HT-29 (cell line): ENCODE results near the gene MPZL3. TPM values are rescaled to one million over a fixed set of nuclear protein-coding genes. Genes with fewer than 3 reads are reported as not detected.
"Not testable (repeated sequence)": the region's sequence is repeated elsewhere in the genome, so short reads cannot be mapped to it uniquely, and the experiment has no call there.

ENCODE experiments used
- DNase-seq: peaks from one replicate; pipeline ENCODE4 v3.0.0-alpha.2; 2015; ENCODE audit warnings: low spot score
- small RNA-seq: library from RNA; depleted of rRNA; stranded (forward); fragments of <200 nt; gene quantifications from one replicate; pipeline ENCODE3, GENCODE V24; 2014
- total RNA-seq: library from RNA; depleted of rRNA; stranded (reverse); fragments of >200 nt; shearing (Covaris generic); gene quantifications from 2 replicates; pipeline ENCODE4 v1.2.3, GENCODE V29; 2014; rRNA removed

MPZL3 gene
- total RNA-seq, 1 experiment from 2014 or later = 11.1 TPM

DNA sequence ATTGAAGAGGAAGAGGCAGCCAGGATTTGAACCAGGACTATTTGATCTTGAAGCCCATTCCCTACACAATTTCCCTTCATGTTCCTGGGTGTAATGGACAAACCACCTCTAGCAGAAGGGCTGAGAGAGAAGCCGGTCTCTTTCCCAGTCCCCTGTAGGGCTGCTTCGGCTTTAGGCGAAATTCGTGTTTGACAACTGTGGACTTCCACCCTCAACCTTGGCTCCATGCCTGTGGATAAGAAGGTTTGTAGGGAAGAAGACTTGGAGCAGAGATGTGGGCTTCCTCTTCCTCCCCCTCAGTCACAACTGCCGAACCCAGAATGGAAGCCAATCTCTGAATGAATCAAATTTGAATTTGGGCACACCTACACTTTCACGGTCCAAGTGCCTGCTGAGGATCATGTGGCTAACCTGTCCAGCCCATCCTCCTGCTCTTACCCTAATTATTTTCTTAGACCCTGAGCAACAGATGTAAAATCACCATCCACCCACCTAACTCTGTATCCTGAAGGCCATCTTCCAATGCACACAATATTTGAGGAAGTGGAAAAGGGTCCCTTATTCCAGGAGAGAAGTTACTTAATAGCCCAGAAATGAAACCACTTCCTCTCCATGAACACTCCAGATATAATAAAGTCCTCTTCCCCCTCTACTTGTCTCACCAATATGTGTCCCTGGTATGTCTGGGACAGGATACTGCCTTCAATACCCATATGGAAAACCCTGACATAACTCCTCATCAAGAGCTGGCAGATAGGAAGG is 65.6 kb downstream of the MPZL3 start:
- DNase-seq = no peak

DNA sequence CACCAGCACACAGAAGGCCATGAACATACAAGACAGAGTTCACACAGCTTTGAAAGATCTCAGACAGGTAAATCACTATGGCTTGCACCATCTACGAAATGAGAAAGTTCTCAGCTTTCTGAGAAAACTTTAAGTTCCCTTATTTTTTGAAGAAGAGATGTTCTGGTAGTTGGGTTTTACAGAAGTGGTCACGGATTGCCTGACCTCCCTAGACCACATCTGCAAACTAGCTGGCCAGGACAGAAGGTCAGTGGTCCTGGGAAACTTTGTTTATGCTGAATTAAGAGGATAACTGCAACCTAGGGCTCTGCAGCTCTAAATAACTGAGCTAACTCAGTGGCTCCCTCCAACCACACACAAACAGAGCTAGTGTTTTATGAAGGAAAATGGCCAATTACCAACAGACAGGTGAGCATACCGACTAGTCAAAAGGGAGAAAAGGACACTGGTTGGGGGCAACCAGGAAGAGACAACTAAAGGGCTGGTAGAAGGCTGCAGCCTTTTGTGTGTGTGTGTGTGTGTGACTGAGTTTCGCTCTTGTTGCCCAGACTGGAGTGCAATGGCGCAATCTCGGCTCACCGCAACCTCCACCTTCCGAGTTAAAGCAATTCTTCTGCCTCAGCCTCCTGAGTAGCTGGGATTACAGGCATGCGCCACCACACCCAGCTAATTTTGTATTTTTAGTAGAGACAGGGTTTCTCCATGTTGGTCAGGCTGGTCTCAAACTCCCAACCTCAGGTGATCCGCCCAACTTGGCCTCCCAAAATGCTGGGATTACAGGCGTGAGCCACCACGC is 67.2 kb downstream of the MPZL3 start:
- DNase-seq = no peak

DNA sequence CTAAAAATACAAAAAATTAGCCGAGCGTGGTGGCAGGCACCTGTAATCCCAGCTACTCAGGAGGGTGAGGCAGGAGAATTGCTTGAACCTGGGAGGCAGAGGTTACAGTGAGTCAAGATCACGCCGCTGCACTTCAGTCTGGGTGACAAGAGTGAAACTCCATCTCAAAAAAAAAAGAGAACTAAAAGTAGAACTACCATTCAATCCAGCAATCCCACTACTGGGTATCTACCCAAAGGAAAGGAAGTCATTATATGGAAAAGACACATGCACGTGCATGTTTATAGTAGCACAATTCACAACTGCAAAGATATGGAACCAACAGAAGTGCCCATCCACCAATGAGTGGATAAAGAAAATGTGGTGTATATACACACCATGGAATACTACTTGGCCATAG is 68.5 kb downstream of the MPZL3 start:
- DNase-seq = not testable (repeated sequence)

DNA sequence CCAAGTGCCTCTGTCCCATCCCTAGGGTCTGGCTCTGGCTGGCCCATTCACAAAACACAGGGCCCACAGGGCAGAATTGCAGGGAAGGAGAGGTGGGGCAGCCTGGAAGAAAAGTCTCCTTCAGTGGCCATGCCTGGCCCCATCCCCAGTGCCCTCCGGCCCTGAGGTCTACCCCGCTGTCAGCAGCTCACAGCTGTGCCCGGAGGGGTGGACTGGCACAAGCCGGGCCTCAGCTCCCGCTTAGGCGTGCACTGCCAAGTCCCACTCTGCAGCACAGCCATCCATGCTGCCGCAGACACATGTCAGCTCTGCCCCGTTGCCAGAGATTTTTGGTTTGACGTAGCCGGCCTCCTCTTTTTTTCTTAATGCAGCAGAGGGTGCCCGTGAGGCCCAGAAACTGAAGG is 71.9 kb downstream of the MPZL3 start:
- DNase-seq = peak; percentile 51

DNA sequence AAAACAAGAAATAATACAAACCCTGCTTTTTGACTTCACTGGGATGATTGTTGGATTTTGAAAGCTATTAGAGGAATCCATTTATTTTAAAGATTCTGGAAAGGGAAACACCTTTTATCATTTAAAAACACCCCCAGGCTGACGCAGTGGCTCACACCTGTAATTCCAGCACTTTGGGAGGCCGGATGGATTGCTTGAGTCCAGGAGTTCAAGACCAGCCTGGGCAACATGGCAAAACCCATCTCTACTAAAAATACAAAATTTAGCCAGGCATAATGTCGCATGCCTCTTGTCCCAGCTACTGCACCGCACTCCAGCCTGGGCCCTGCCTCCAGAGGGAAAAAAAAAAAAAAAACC is 75.4 kb downstream of the MPZL3 start:
- no peak for DNase-seq

Small RNAs within 50 kb of the gene (small RNA-seq; reads per million reads assigned to genes)
- not detected for gene HSPE1P18

Other genes with a start within 250 kb of the MPZL3 start
- gene TMPRSS4, start 175.3 kb downstream of the MPZL3 start, total RNA-seq = 152 and 157 TPM in 2 replicates
- gene SMIM35, start 165.4 kb downstream of the MPZL3 start, total RNA-seq = not detected in 2 replicates
- not detected in 2 replicates for gene SCN4B, start 99.5 kb downstream of the MPZL3 start, total RNA-seq
- not detected in 2 replicates for gene SCN2B, start 75.7 kb downstream of the MPZL3 start, total RNA-seq
- 0.10 TPM in 1 of 2 replicates, not detected in the other for gene JAML, start 27.4 kb downstream of the MPZL3 start, total RNA-seq
- 24.3 and 30.4 TPM in 2 replicates for gene MPZL2, start 11.9 kb upstream of the MPZL3 start, total RNA-seq
- not detected in 2 replicates for gene CD3E, start 52.4 kb upstream of the MPZL3 start, total RNA-seq
- not detected in 2 replicates for gene CD3D, start 90.3 kb upstream of the MPZL3 start, total RNA-seq
- gene CD3G, start 92.0 kb upstream of the MPZL3 start, total RNA-seq = not detected in 2 replicates
- 23.6 and 24.1 TPM in 2 replicates for gene UBE4A, start 107.2 kb upstream of the MPZL3 start, total RNA-seq
- 222 and 227 TPM in 2 replicates for gene ATP5MG, start 149.2 kb upstream of the MPZL3 start, total RNA-seq
- 49.7 and 54.8 TPM in 2 replicates for gene KMT2A, start 184.1 kb upstream of the MPZL3 start, total RNA-seq